GM19328 (cell line): ENCODE data around the gene SACS.

Experiments
- ATAC-seq: cut with Tn5 transposase; IDR thresholded peaks from one replicate; pipeline ENCODE4 v1.9.1; 2021; ENCODE audit warnings: mild to moderate bottlenecking, moderate library complexity; ENCODE audit not compliant: unreplicated experiment

Gene SACS

GRCh38 chr13:23372264-23372906 lies 61.1 kb downstream of the SACS start:
- ATAC-seq = no peak

GRCh38 chr13:23367907-23368306 lies 65.6 kb downstream of the SACS start:
- ATAC-seq = no peak

GRCh38 chr13:23365652-23366051 lies 67.8 kb downstream of the SACS start:
- no peak for ATAC-seq

- no peak for ATAC-seq
Measured at GRCh38 chr13:23359882-23360281, 73.6 kb downstream of the SACS start.

- ATAC-seq = no peak
Measured at GRCh38 chr13:23357349-23357748, 76.2 kb downstream of the SACS start.

- no peak for ATAC-seq
Measured at GRCh38 chr13:23356368-23356767, 77.1 kb downstream of the SACS start.

- ATAC-seq = no peak
Measured at GRCh38 chr13:23354520-23354919, 79.0 kb downstream of the SACS start.

GRCh38 chr13:23352161-23352560 lies 81.3 kb downstream of the SACS start:
- ATAC-seq = no peak

- no peak for ATAC-seq
Measured at GRCh38 chr13:23350009-23350408, 83.5 kb downstream of the SACS start.

- ATAC-seq = no peak
Measured at GRCh38 chr13:23349161-23349897, 84.2 kb downstream of the SACS start.

GRCh38 chr13:23348262-23349127 lies 85.0 kb downstream of the SACS start:
- ATAC-seq = no peak

GRCh38 chr13:23347601-23348000 lies 85.9 kb downstream of the SACS start:
- ATAC-seq = no peak

GRCh38 chr13:23344931-23345595 lies 88.4 kb downstream of the SACS start:
- no peak for ATAC-seq

- no peak for ATAC-seq
Measured at GRCh38 chr13:23339225-23339624, 94.3 kb downstream of the SACS start.

- no peak for ATAC-seq
Measured at GRCh38 chr13:23330356-23330755, 103.1 kb downstream of the SACS start.

GRCh38 chr13:23325191-23325590 lies 108.3 kb downstream of the SACS start:
- ATAC-seq = no peak

- ATAC-seq = no peak
Measured at GRCh38 chr13:23323946-23324709, 109.4 kb downstream of the SACS start.

- ATAC-seq = no peak
Measured at GRCh38 chr13:23322353-23323336, 110.9 kb downstream of the SACS start.

GRCh38 chr13:23321535-23322241 lies 111.8 kb downstream of the SACS start:
- ATAC-seq = peak; percentile 73
